Stimulated activated CD4-positive, alpha-beta T cell treated with anti-CD3 and anti-CD28 coated beads, Interleukin-4, amount 100 ng/mL, for 48 hours (primary cell): ENCODE results near the gene SLC25A40.
"Not testable (repeated sequence)": the region's sequence is repeated elsewhere in the genome, so short reads cannot be mapped to it uniquely, and the experiment has no call there.

Experiments used
- DNase-seq, 2 donors: peaks; one replicate each; pipeline ENCODE4 v3.0.0-alpha.2; 2020; ENCODE audit warnings: low read depth in 2 of 2

The SLC25A40 gene

DNA sequence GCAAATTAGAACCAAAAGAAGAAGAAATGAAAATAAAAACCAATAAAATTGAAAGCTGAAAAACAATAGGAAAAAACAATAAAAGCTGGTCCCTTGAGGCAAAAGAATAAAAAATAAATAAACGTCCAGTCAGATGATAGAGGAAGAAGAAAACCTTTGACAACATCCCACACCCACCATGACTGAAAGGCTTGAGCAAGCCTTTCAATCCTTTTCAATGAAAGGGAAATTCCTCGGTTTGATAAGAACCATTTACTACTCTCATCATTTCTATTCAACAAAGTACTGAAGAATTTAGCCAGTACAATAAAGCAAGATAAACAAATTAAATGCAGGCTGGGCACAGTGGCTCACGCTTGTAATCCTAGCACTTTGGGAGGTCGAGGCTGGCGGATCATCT lies 3.8 kb downstream of the SLC25A40 start:
- DNase-seq, result no peak

- no peak for DNase-seq
Measured at GRCh38 chr7:87870471-87870870, 5.7 kb downstream of the SLC25A40 start.

- DNase-seq, result not testable (repeated sequence)
Measured at GRCh38 chr7:87866533-87866932, 9.6 kb downstream of the SLC25A40 start.

DNA sequence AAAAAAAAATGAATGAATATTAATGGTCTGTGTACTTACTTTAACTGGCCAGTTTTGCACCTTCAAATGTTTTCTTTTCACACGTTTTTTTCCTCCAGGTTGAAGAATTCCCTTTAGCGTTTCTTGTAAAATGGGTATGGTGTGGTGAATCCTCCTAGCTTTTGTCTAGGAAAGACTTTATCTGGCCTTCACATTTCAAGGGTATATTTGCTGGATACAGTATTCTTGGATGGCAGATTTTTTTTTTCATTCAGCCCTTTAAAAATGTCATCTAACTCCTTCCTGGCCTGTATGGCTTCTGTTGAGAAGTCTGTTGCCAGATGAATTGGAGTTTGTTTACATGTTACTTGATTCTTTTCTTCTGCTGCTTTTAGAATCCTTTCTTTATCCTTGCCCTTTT lies 10.1 kb downstream of the SLC25A40 start:
- no peak for DNase-seq

GRCh38 chr7:87858417-87859100 lies 17.6 kb downstream of the SLC25A40 start:
- no peak for DNase-seq

DNA sequence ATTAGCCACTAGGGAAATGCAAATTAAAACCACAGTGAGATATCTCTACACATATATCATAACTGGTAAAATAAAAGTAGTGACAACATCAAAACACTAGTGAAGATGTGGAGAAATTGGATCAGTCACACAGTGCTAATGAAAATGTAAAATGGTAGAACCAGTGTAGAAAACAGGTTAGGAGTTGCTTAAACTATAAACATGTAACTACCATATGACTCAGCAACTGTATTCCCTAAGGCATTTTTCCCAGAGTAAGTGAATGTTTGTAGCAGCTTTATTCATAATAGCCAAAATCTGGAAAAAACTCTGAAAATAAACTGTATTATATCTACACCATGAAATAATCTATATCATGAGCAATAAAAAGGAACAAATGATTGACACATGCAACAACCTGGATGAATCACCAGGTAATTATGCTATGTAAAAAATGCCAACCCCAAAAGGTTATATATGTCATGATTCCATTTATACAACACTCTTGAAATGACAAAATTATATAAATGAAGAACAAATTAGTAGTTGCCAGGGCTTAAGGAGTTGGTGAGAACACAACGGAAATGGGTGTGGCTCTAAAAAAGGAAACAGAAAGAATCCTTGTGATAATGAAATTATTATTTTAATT lies 22.8 kb downstream of the SLC25A40 start:
- DNase-seq, result no peak

GRCh38 chr7:87852306-87852705 lies 23.9 kb downstream of the SLC25A40 start:
- DNase-seq, result no peak

GRCh38 chr7:87850836-87851593 lies 25.1 kb downstream of the SLC25A40 start:
- no peak for DNase-seq

DNA sequence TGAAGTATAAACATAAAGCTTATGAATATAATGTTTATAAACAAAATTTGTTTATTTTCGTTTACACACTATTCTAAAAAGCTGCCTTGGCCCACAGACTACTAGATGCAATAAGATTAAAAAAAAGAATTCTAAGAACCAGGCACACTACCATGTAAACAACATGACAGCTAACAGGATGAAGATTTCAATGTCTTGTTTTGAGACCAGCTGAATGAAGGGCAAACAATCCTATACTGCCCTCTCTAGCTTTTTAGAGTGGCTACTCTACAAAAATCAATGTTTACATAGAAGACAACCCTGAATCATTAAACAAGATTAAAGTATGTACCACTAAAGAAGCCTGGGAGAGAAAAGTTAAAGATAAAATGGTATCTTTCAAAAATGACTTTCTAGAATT lies 38.6 kb downstream of the SLC25A40 start:
- no peak for DNase-seq

DNA sequence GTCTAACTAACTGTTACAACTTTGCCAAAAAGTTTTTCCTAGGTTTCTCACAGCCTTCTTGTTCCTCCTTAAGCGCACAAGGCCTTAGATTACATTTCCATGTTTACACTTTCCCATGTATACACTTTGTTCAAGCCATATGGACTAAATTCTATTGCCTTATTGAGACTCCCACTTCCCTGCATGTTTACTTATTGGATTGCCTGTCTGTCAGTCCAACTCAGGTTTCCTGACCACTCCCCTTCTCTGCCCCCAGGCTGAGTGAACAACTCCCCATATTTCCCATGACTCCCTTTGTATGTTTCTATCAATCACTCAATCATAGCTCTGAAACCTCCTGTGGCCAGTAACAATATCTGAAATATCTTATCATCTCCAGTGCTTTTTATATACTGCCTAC lies 43.0 kb downstream of the SLC25A40 start:
- DNase-seq, result no peak

DNA sequence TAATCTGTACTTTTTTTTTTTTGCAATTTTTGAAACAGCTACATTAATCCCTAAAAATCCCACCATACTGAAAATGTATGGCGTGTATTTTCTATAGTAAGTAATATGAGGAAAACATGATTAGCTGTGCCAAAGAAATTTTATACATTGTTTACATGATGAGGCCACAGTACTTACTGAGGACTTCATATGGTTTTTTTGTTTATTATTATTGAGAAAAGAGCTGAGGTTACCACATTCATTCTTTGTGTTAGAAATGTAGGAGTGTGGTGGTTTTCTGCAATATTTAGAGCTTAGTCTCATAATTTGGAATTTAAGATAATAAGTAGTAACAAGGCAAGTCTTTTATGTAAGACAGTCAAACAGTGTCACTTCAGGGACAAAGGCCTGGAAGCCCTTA lies 45.1 kb downstream of the SLC25A40 start:
- DNase-seq, result no peak

GRCh38 chr7:87828383-87828782 lies 47.8 kb downstream of the SLC25A40 start:
- DNase-seq, result not testable (repeated sequence)

DNA sequence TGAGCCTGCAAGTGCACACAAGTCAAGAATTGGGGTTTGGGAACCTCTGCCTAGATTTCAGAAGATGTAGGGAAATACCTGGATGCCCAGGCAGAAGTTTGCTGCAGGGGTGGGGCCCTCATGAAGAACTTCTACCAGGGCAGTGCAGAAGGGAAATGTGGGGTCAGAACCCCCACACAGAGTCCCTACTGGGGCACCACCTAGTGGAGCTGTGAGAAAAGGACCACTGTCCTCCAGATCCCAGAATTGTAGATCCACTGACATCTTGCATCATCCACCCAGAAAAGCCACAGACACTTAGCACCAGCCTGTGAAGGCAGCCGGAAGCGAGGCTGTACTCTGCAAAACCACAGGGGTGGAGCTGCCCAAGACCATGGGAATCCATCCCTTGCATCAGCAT lies 50.8 kb downstream of the SLC25A40 start:
- DNase-seq, result not testable (repeated sequence)

GRCh38 chr7:87822056-87822455 lies 54.1 kb downstream of the SLC25A40 start:
- DNase-seq, result not testable (repeated sequence)

DNA sequence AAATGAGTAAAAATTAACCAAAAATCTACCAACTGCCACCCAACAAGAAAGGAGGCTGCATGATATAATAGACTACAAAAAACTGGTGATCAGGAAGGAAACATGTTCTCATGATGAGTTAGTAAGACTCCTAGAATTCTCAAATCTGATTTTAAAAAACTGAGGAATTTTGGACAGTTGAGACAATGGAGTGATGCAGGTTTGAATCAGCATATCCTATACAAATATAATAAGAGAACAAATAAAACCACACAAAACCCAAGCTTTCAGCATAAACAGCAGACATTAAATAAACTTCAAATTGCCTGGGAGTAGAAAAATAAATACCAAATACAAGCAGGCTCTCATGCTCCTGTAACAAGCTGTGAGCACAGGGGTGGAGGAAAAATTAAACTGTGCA lies 57.8 kb downstream of the SLC25A40 start:
- DNase-seq, result no peak

- DNase-seq, result no peak
Measured at GRCh38 chr7:87816389-87816788, 59.8 kb downstream of the SLC25A40 start.

DNA sequence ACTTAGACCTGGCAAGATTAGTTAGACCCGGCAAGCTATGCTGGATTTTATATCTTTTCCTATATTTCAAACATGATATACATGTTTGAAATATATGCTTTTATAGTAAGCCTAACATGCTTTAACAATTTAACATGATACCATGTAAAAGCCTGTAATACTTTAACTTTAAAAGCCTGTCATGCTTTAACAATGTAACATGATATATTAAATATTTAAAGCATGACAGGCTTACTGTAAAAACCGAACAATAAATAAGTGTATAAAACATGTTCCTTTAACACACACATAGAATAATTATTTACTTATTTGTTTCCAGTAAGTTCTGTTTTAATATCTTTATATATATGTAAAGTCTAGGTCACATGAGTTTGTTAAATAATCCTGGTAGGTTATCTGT lies 65.4 kb downstream of the SLC25A40 start:
- no peak for DNase-seq

GRCh38 chr7:87810130-87810529 lies 66.0 kb downstream of the SLC25A40 start:
- DNase-seq, result no peak

GRCh38 chr7:87806150-87806549 lies 70.0 kb downstream of the SLC25A40 start:
- DNase-seq, result no peak

GRCh38 chr7:87797798-87798403 lies 78.3 kb downstream of the SLC25A40 start:
- no peak for DNase-seq

- no peak for DNase-seq
Measured at GRCh38 chr7:87797395-87797794, 78.8 kb downstream of the SLC25A40 start.

DNA sequence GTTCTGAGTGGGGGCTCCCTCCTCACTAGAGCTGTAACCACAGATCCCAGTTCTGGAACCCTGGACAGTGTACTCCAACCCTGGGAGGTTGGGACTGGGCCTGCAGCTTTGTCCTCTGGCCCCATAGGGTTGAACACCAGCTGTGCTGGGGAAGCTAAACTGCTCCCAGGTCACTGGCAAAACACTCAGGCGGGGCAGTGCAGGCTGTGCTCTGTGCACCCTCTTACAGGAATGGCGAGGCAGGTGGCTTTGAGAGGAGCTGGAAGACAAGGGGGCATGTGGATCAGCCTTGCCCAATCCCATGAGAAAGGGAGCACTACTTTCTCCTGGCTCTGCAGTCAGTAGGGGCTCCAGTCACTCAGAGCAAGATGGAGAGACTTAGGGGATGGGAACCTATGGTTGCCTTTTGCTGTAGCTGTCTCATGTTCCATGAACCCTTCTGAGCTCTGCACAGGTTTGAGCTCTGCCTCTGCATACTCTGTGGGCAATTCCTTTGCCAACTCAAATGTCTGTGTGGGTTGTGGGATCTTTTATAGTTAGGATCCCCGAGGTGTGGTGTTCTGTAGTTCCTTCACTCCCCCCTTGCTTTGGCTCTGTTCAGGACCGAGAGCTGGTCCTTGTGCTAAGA lies 90.7 kb downstream of the SLC25A40 start:
- DNase-seq, result no peak
